Middle frontal gyrus (tissue), 1 donor: ENCODE results near the gene TOMM40L.

Experiments used
- DNase-seq: peaks from one replicate; pipeline ENCODE4 v3.0.0-alpha.2; 2015; ENCODE audit warnings: low spot score; ENCODE audit errors: extremely low spot score

Gene TOMM40L

DNA sequence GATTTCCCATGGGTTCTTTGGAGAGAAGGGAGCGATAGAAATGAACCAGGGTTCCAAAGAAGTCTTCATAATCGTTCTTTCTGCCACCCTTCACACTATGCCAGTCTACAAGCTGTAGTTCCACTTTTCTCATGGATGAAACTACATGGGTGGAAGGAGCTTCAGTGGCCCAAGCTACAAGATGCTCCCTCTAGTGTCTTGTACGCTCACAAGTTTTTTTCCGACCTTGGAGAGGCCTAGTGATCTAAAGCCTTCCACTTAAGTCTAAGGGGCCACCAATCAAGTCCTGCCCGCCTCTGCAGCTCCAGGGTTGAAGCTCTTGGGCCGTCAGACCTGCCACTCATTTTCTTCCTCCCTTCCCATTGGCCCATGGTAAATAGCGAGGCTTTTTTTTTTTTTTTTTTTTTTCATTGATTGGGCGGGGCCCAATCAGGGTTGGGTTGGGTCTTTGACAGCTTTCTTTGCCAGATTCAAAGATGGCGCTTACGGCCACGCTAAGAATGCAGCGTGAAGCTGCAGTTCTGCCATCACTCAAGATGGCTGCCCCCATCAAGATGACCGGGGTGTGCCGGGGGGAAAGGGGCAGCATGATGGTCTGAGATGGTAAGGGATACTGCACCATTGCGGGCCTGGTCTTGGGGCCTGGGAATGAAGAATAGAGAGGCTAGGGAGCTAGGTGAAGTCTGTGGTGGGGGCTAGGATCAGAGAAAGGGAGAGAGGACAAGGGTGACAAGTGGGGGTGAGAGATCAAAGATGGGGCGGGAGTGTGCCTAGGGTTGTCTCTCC lies at the start of gene TOMM40L:
TSS of gene TOMM40L (plus strand) at position 527 of the 786 bp plus-strand sequence. CDS start 430 bp downstream, outside the sequence.
- peak; percentile 92 for DNase-seq

DNA sequence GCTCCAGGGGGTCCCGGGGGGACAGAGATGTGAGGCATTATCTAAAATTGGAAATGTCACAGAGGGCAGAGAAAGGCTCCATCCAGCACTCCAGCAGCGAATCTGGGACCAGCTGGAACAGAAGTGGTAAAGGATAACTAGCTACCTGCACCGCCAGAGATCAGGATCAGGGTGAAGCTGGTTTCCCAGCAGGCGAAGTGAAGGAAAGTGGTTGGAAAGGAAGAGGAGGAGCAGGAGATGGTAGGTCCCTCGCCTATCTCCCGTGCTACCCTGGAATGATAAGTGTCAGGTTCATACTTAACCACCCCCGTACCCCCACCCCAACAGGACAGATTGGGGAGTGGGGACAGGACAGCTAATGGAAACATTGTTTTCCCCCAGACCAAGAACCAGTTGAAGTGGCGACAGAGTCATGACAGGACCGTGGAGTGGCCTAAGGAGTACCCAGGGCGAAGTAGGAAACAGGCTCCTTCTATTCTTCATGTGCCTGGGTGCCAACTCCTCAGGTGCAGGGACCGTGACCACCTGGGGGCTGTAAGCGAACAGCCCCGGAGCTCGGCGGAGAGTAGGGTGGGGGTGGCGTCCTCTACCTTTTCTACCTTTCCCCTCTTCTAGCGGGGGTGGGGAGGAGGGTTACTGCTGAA lies 49.3 kb upstream of the TOMM40L start:
- no peak for DNase-seq

- peak; percentile 70 for DNase-seq
Observed at GRCh38 chr1:161177112-161177935, 48.5 kb upstream of the TOMM40L start, which contains the start of gene B4GALT3. Gene B4GALT3 (minus strand): TSS chr1:161177507. CDS start chr1:161176060, 1,447 bp downstream.

DNA sequence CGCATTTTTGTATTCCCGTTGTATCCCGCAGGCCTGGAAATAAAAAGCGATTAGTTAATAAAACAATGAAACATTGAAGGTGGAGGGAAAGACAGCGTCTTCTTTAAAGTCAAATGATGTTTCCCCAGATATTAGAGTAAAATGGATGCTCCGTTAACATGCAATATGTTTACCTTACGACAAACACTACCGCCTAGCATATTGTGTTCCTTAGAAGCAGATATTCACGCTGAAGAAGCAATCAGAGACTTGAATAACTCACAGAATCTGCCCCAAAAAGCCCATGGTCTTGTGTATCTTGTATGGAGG lies 48.0 kb upstream of the TOMM40L start:
- no peak for DNase-seq

DNA sequence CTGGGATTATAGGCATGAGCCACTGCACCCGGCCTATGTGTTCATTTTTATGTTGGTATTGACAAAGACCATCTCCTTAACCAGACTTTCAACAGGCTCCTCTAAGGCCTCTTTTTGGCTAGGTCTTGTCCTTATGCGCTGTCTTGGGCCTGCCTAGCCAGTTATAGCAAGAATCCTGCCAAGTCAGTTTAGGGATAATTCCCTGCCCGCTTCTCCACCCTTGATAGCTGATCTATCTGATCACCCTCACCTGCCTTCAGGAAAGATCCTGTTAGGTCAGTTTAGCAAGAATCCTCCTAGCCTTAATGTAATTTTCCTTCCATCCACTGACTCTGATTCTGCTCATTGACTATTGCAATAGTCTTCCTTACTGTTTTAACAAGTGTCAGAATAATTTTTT lies 46.2 kb upstream of the TOMM40L start:
- no peak for DNase-seq

DNA sequence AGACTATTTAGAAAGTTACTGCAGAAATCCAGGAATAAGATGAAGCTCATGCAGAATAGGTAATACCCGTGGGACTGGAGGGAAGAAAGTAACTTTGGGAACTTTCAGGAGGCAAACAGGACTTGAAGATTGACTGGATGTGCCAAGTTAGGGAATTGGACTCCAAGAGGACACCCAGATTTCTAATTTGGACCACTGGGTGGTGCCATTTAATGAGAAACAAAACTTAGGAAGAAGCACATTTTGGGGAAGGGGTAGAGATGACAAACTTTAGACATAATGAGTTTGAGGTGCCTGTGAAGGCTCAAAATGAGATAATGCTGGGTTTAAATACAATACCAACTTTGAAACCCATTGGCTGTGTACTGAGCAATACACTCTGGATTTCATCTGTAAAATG lies 45.2 kb upstream of the TOMM40L start:
- DNase-seq, result no peak

DNA sequence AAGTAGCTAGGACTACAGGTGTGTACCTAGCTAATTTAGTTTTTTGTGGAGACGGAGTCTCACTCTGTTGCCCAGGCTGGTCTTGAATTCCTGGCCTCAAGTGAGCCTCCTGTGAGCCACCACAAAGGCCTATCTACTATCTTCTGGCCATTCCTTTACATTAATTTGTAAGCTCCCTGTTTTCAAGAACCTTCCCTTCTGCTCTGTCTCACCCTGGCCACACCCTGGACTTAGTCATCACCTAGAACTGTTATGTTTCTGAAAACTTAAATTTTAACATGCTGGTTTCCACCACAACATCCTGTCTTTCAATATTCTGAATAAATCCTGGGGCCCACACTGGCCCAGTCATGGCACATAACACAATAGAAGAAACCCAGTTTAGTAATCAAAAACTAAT lies 43.6 kb upstream of the TOMM40L start:
- no peak for DNase-seq

DNA sequence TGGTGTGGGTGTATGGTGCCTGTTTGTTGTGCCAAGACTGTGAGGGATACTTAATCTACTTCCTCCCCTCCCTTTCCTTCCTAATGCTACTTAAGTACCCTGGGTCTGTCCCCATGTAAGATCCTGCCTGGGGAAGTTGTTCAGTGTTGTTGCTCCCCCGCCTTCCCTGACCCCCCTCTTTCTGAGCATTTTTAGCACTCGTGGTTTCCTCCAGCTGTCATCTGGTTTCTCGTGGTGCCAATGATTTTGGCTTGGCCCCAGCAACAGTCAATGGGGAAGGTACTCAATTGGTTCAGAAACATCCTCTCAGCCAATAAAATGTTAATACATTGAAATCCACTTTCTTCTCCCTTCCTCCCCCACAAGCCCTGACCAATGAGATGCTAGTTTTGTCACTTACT lies 40.6 kb upstream of the TOMM40L start:
- DNase-seq, result peak; percentile 76

DNA sequence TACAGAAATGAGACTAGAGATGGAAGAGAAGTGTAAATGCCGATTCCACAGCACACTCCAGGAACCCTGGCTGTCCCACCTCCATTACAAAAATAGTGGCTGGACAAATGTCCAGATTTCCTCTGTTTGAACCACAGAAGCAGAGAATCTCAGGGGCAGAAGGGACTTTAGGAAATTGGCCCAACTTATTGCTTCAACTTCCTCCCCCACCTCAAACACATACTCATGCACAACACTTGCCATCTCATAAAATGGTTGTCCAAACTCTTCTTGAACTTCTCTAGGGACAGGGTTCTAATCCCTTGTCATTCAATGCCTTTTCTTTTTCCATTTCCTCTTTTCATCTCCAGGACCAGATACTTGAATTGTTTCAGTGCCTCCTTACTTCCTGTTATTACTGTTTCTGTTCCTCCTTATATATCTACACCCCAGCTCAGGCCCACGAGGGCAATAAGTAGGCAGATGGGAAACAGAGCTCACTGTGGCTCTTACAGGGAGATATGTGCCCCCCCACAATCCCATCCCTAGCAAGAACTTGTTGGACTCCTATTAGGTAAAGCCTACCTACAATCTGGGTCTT lies 40.0 kb upstream of the TOMM40L start:
- DNase-seq, result no peak

DNA sequence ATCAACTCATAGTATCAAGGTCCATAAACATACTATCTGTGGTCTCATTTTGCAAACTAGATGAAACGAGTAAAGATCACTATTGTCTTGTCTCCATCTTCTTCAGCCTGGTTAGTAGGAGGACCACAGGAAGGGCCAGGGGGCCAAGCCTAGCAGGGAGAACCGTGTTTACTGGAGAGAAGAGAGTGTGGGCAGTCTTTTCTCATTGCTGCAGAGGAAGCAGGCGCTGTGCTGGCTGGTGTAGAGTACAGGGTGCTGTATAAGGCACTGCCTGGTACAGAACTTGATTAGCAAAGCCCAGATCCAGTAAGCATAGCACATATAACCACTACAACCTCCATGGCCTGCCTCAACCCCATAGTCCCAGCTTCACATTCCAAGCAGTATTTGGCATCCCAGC lies 38.5 kb upstream of the TOMM40L start:
- DNase-seq, result no peak

GRCh38 chr1:161188381-161188780 lies 37.5 kb upstream of the TOMM40L start:
- DNase-seq, result no peak

- DNase-seq, result no peak
Observed at GRCh38 chr1:161189036-161189435, 36.8 kb upstream of the TOMM40L start.

GRCh38 chr1:161190962-161191521 lies 34.8 kb upstream of the TOMM40L start:
- no peak for DNase-seq

GRCh38 chr1:161191971-161192370 lies 33.9 kb upstream of the TOMM40L start:
- no peak for DNase-seq

DNA sequence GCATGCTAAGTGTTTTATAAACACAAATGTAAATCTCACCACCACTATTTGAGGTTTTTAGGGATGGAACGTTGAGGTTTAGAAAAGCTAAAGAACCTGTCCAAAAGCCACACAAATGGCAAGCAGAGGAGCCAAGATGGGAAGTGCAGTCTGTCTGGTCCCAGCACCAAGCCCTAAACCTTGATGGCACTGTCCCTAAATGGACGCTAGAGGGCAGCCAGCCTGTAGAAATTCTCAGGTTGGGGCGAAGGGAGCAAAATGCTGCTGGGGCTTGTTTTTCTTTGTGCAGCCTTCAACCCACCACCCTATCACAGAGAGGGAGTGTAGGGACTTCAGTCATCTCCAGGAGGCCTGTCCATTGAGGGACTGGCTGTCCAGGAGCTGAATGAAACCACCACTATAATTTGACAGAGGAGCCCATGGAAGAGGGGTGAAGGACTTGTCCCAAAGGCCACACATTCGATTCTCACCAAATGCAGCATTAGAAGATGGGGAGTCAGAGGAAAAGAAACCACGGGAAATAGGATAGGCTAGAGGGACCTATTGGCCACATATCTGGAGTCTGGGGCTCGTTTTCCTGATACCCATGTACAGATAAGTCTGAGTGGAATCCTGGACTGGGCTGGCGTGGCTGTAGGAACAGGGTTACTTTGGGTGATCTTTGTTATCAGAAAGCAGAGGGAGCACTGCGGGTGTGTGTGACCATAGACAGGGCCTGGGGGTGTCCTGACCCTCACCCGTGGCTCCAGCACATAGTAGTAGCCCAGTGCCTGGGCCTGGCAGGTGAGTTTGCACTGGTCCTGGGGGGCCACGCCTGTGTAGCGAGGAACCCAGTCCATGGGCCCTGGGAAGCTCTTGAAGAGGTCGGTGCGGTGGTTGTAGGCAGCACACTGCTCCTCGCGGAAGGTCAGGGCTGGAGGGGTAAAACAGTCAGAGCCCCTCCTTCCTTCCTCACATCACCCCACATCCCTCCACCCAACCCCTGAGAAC lies 33.1 kb upstream of the TOMM40L start:
- peak; percentile 66 for DNase-seq

- peak; percentile 69 for DNase-seq
Observed at GRCh38 chr1:161193561-161194235, 32.2 kb upstream of the TOMM40L start.

DNA sequence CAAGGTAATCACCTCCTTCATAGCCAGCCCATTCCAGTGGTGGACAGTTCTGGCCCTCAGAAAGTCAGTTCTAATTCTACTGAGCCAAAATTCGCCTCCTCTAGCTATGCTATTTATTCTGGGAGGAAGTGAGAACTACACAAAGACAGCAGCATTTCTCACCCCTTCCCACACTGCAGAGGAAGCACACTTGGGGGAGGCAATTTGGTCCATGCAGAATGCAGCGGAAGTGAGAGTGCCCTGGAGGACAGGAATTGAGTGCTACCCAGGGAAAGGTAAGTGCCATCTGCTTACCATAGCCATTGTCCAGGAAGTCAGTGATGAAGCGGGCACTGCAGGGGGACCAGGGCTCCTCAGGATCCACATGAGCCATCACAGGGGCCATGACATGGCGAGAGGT lies 30.7 kb upstream of the TOMM40L start:
- no peak for DNase-seq

DNA sequence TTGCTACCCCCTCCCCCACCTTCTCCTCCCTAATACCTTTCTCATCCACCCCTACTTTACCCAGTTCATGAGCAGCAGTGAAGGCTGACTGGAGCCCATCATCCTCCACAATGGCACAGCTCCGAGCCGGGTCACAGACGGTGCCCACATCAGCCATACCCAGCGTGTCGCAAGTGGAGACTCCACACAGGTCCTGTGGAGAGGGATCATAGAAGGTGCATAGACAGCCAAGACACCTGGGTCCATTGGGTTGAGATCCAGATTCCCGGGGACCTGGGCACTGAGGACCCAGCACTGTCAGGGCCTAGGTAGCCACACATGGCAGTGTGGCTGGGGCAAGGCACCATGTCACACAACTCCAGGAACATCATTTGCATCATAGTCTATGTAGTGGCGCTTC lies 29.7 kb upstream of the TOMM40L start:
- DNase-seq, result no peak
